ENCODE results near the gene TMEM259.

The TMEM259 gene

GRCh38 chr19:1016647-1017114 is 4.2 kb downstream of the TMEM259 start:
- Histone ChIP-seq H3K27me3 (ENCODE audit: control insufficient read depth in 2 of 2, insufficient read depth in 2 of 2, low read length in 2 of 2) (no peaks in the 10 kb centered on the region), H3K9me3 (ENCODE audit: control insufficient read depth in 2 of 2, low read length in 2 of 2) (no peaks in the 10 kb centered on the region), H3K4me1 (ENCODE audit: control insufficient read depth in 2 of 2, insufficient read depth in 2 of 2, low read length in 2 of 2) (peaks cover 45 to 51% of the 10 kb centered on the region in 2 donors), H3K27ac (ENCODE audit: low read depth in 2 of 2, low read length in 2 of 2) (peak overlapping the region; percentile 78 to 87), H3K36me3 (ENCODE audit: control insufficient read depth in 2 of 2, insufficient read depth in 2 of 2, low read length in 2 of 2) (peaks cover 17 to 22% of the 10 kb centered on the region in 2 donors), H3K9ac (ENCODE audit: low read depth in 1 of 2, low read length in 2 of 2) (peak overlapping the region in 1 of 2 donors; percentile 46), H3K4me3 (ENCODE audit: low read length in 2 of 2) (peak overlapping the region; percentile 43 to 44)

- peaks cover 45 to 48% of the 10 kb centered on the region in 2 donors for H3K4me1 ChIP-seq (ENCODE audit: control insufficient read depth in 2 of 2, insufficient read depth in 2 of 2, low read length in 2 of 2)
- peak overlapping the region in 1 of 2 donors; percentile 46 for H3K9ac ChIP-seq (ENCODE audit: low read depth in 1 of 2, low read length in 2 of 2)
- H3K27me3 ChIP-seq (ENCODE audit: control insufficient read depth in 2 of 2, insufficient read depth in 2 of 2, low read length in 2 of 2), result no peaks in the 10 kb centered on the region
- H3K36me3 ChIP-seq (ENCODE audit: control insufficient read depth in 2 of 2, insufficient read depth in 2 of 2, low read length in 2 of 2), result peaks cover 17 to 24% of the 10 kb centered on the region in 2 donors
- peak overlapping the region; percentile 78 to 87 for H3K27ac ChIP-seq (ENCODE audit: low read depth in 2 of 2, low read length in 2 of 2)
- H3K4me3 ChIP-seq (ENCODE audit: low read length in 2 of 2), result peak overlapping the region in 1 of 2 donors; percentile 4
- H3K9me3 ChIP-seq (ENCODE audit: control insufficient read depth in 2 of 2, low read length in 2 of 2), result no peaks in the 10 kb centered on the region
Measured at GRCh38 chr19:1015782-1016646, 4.9 kb downstream of the TMEM259 start.

- peaks cover 17 to 24% of the 10 kb centered on the region in 2 donors for H3K36me3 ChIP-seq (ENCODE audit: control insufficient read depth in 2 of 2, insufficient read depth in 2 of 2, low read length in 2 of 2)
- H3K4me3 ChIP-seq (ENCODE audit: low read length in 2 of 2), result no peak overlapping the region
- H3K9ac ChIP-seq (ENCODE audit: low read depth in 1 of 2, low read length in 2 of 2), result no peak overlapping the region
- H3K27ac ChIP-seq (ENCODE audit: low read depth in 2 of 2, low read length in 2 of 2), result peak overlapping the region in 1 of 2 donors; percentile 78
- no peaks in the 10 kb centered on the region for H3K27me3 ChIP-seq (ENCODE audit: control insufficient read depth in 2 of 2, insufficient read depth in 2 of 2, low read length in 2 of 2)
- H3K4me1 ChIP-seq (ENCODE audit: control insufficient read depth in 2 of 2, insufficient read depth in 2 of 2, low read length in 2 of 2), result peaks cover 43 to 47% of the 10 kb centered on the region in 2 donors
- H3K9me3 ChIP-seq (ENCODE audit: control insufficient read depth in 2 of 2, low read length in 2 of 2), result no peaks in the 10 kb centered on the region
Measured at GRCh38 chr19:1015061-1015781, 5.7 kb downstream of the TMEM259 start.

- Histone ChIP-seq H3K27me3 (ENCODE audit: control insufficient read depth in 2 of 2, insufficient read depth in 2 of 2, low read length in 2 of 2) (no peaks in the 10 kb centered on the region), H3K4me3 (ENCODE audit: low read length in 2 of 2) (no peak overlapping the region), H3K36me3 (ENCODE audit: control insufficient read depth in 2 of 2, insufficient read depth in 2 of 2, low read length in 2 of 2) (peaks cover 17 to 26% of the 10 kb centered on the region in 2 donors), H3K27ac (ENCODE audit: low read depth in 2 of 2, low read length in 2 of 2) (no peak overlapping the region), H3K4me1 (ENCODE audit: control insufficient read depth in 2 of 2, insufficient read depth in 2 of 2, low read length in 2 of 2) (peaks cover 35 to 39% of the 10 kb centered on the region in 2 donors), H3K9ac (ENCODE audit: low read depth in 1 of 2, low read length in 2 of 2) (no peak overlapping the region), H3K9me3 (ENCODE audit: control insufficient read depth in 2 of 2, low read length in 2 of 2) (no peaks in the 10 kb centered on the region)
Measured at GRCh38 chr19:1014161-1015060, 6.5 kb downstream of the TMEM259 start.

- Histone ChIP-seq H3K4me3 (ENCODE audit: low read length in 2 of 2) (no peak overlapping the region), H3K36me3 (ENCODE audit: control insufficient read depth in 2 of 2, insufficient read depth in 2 of 2, low read length in 2 of 2) (peaks cover 17 to 24% of the 10 kb centered on the region in 2 donors), H3K9me3 (ENCODE audit: control insufficient read depth in 2 of 2, low read length in 2 of 2) (no peaks in the 10 kb centered on the region), H3K27ac (ENCODE audit: low read depth in 2 of 2, low read length in 2 of 2) (no peak overlapping the region), H3K9ac (ENCODE audit: low read depth in 1 of 2, low read length in 2 of 2) (no peak overlapping the region), H3K27me3 (ENCODE audit: control insufficient read depth in 2 of 2, insufficient read depth in 2 of 2, low read length in 2 of 2) (no peaks in the 10 kb centered on the region), H3K4me1 (ENCODE audit: control insufficient read depth in 2 of 2, insufficient read depth in 2 of 2, low read length in 2 of 2) (peaks cover 26 to 27% of the 10 kb centered on the region in 2 donors)
Measured at GRCh38 chr19:1013218-1013617, 7.7 kb downstream of the TMEM259 start.

- no peaks in the 10 kb centered on the region for H3K9me3 ChIP-seq (ENCODE audit: control insufficient read depth in 2 of 2, low read length in 2 of 2)
- H3K27me3 ChIP-seq (ENCODE audit: control insufficient read depth in 2 of 2, insufficient read depth in 2 of 2, low read length in 2 of 2), result no peaks in the 10 kb centered on the region
- peaks cover 17 to 23% of the 10 kb centered on the region in 2 donors for H3K36me3 ChIP-seq (ENCODE audit: control insufficient read depth in 2 of 2, insufficient read depth in 2 of 2, low read length in 2 of 2)
- peaks cover 17 to 18% of the 10 kb centered on the region in 2 donors for H3K4me1 ChIP-seq (ENCODE audit: control insufficient read depth in 2 of 2, insufficient read depth in 2 of 2, low read length in 2 of 2)
- no peak overlapping the region for H3K4me3 ChIP-seq (ENCODE audit: low read length in 2 of 2)
- no peak overlapping the region for H3K9ac ChIP-seq (ENCODE audit: low read depth in 1 of 2, low read length in 2 of 2)
- H3K27ac ChIP-seq (ENCODE audit: low read depth in 2 of 2, low read length in 2 of 2), result no peak overlapping the region
Measured at GRCh38 chr19:1012334-1012733, 8.6 kb downstream of the TMEM259 start.

GRCh38 chr19:1011831-1012333 is 9.0 kb downstream of the TMEM259 start:
- peaks cover 13% of the 10 kb centered on the region in 2 donors for H3K4me1 ChIP-seq (ENCODE audit: control insufficient read depth in 2 of 2, insufficient read depth in 2 of 2, low read length in 2 of 2)

GRCh38 chr19:1010586-1011510 is 10.1 kb downstream of the TMEM259 start:
- Histone ChIP-seq H3K4me1 (ENCODE audit: control insufficient read depth in 2 of 2, insufficient read depth in 2 of 2, low read length in 2 of 2) (peaks cover 3 to 5% of the 10 kb centered on the region in 2 donors), H3K9me3 (ENCODE audit: control insufficient read depth in 2 of 2, low read length in 2 of 2) (no peaks in the 10 kb centered on the region), H3K36me3 (ENCODE audit: control insufficient read depth in 2 of 2, insufficient read depth in 2 of 2, low read length in 2 of 2) (peaks cover 13 to 23% of the 10 kb centered on the region in 2 donors), H3K27ac (ENCODE audit: low read depth in 2 of 2, low read length in 2 of 2) (no peak overlapping the region), H3K4me3 (ENCODE audit: low read length in 2 of 2) (no peak overlapping the region), H3K9ac (ENCODE audit: low read depth in 1 of 2, low read length in 2 of 2) (no peak overlapping the region), H3K27me3 (ENCODE audit: control insufficient read depth in 2 of 2, insufficient read depth in 2 of 2, low read length in 2 of 2) (no peaks in the 10 kb centered on the region)

More at GRCh38 chr19:1011831-1012333, 9.0 kb downstream of the TMEM259 start:
- Histone ChIP-seq H3K27ac (ENCODE audit: low read depth in 2 of 2, low read length in 2 of 2) (no peak overlapping the region), H3K27me3 (ENCODE audit: control insufficient read depth in 2 of 2, insufficient read depth in 2 of 2, low read length in 2 of 2) (no peaks in the 10 kb centered on the region), H3K4me3 (ENCODE audit: low read length in 2 of 2) (no peak overlapping the region), H3K9me3 (ENCODE audit: control insufficient read depth in 2 of 2, low read length in 2 of 2) (no peaks in the 10 kb centered on the region), H3K36me3 (ENCODE audit: control insufficient read depth in 2 of 2, insufficient read depth in 2 of 2, low read length in 2 of 2) (peaks cover 17 to 23% of the 10 kb centered on the region in 2 donors), H3K9ac (ENCODE audit: low read depth in 1 of 2, low read length in 2 of 2) (no peak overlapping the region)
